Measurements from ENCODE around the gene TBL1X.

Gene TBL1X

DNA sequence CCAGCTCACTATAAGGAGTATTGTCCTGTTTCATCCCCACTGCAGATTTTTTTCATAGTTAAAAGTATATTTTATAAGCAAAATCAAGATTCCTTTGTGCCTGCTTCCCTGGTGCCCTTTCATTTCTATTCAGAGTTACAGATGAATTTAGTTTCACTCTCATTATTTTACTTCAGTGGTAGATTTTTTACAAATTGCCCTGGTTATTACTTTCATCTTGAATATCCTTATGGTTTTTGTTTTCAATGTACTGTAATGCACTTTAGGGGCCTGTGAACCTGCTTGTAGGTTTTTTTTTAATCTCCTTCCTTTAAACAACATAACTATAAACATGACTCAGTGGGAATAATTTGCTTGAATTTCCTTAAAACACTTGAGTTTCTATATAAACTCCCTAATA lies 174.0 kb downstream of the TBL1X start:
- no peak for DNase-seq

DNA sequence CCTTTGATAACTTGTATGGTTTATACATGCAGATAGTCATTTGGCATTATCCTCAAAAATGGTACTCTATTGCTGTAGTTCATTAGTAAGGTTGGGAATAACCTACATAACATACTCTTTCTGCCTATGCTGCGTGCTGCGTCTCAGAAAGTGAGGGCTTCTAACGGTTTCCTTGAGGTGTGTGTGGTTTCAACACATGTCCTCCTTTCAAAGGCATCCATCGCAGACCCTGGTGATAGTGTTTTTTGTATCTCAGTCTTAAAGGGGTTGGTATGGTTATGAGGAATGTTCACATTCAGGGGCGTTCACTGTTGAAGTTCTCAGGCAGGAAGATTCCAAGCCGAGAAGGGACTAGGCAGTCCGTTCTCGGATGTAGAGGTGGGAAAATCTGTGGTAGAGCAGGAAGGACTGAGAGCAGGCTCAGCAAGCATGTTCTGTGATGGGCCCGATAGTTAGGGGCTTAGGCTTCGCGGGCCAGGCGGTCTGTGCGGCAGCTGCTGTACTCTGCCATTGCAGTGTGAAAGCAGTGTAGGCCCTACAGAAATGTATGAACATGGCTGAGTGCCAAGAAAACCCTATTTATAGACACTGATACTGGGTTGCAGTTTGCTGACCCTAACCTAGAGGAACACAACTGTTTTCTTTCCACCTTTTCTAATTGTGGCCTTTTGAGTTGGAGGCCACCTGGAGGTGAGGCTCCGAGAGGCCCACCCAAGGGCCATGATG lies 177.6 kb downstream of the TBL1X start:
- no peak for DNase-seq

DNA sequence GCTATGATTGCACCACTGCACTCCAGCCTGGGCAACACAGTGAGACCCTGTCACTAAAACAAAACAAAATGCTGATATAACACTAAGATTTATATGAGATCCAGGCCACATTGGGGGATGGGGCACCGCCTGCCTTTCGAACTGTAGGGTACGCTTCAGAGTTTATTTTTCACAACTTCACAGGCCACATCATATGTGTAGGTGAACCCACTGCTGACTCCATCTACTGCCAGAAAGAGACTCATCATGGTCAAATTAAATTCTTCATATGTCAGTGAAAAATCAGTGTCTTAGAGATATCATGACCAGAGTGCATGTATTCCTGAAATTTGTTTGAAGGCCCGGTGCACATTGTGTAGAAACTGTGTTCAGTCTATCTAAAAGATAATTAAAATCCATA lies 178.9 kb downstream of the TBL1X start:
- DNase-seq = no peak

DNA sequence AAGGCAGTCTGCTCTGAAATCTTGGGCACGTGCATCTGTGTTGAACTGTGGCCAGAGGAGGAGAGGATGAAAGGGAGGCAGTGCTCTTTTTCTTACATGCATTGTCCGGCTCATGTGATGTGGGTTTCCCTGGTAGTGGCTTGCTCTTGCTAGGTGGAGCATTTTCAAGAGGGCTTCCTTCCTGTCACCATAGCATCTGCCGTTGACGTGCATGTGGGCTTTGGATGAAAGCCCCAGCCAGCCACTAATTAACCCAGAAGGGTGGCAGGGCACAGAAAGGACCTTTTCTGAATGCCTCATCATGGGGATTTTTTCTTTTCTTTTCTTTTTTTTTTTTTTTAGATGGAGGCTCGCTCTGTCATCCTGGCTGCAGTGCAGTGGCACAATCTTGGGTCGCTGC lies 179.5 kb downstream of the TBL1X start:
- no peak for DNase-seq

DNA sequence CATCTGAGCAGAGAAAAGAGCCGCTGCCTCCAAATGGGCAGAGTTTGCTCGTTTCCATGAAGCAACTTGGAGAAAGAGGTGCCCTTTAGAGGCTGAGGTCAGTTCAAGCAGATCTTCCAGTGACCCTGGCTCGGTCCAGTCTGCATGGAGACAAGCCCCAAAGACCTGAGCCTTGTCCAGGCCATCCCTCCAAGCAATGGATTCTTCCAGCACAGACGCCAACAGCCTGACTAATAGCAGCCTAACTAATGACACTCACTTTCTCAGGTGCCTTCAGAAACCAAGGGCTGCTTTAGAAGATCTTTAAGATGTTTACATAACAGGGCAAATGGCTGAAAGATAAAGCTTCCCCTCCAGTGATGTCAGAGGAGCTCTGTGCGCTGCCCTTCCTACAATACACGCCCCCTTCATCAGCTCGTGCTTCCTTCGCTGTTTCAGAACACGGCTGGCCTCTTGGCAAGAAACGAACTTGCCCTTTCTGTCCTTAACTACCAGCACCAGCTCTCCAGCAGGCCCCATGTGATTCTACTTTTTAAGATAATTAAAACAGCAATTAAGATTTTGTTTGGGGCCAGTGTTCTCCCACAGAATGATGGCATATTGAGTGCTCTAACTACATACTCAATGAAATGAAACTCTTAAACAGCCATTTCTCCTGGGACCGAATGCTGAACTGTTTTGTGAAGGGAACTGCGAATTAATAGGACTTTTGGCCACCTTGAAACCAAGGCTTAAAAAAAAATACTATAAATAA lies 181.8 kb downstream of the TBL1X start:
- no peak for DNase-seq

DNA sequence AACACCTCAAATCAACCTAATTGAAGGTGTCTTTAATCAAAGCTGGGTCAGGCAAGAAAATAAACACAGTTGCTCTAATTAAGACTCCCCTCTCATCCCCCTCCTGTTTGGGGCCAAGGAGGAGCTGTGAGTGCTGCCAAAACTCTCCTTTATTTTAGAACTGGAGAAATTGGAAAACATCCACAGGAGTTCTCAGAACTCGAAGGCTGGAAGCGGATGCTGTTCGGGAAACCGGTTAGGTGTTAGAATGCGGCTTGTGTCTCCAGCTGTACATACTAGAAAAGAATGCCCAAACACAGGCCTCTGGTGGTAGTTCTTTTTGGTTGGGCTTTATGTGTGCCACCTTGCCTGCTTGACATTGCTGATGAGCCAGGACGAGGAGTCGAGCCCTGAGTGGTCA lies 182.6 kb downstream of the TBL1X start:
- DNase-seq = no peak

DNA sequence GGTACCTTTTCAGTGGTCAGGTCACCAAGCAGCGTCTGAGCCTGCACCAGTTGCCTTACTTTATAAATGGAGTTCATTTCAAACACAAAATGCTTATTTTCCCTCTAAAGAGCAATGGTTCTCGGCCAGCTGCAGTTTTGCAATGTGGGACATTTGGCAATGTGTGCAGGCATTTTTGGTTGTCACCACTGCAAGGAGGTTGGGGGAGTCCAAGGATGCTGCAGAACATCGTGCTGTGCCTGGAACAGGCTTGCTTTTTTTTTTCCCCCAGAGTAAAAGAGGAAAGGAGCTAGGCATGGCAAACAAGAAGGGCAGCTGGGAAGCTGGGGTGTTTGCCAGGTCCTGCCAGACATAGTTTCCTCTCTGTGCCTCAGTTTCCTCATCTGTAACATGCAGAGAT lies 185.2 kb downstream of the TBL1X start:
- DNase-seq = no peak

DNA sequence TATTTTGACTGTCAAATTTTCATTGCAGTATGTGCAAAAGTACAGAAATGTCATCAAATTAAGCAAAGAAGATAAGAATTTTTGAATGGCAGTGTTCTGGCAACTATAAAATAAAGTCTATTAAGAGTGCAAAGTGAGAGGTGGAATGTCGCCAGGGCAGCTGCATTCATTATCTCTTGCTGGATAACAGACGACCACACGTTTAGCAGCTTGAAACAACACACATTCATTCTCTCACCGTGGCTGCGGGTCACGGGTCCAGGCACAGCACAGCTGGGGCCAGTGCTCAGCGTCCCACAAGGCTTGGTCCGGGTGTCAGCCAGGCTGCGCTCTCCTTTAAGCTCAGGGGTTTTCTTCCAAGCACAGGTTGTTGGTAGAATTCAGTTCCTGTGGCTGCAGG lies 186.9 kb downstream of the TBL1X start:
- DNase-seq = no peak

DNA sequence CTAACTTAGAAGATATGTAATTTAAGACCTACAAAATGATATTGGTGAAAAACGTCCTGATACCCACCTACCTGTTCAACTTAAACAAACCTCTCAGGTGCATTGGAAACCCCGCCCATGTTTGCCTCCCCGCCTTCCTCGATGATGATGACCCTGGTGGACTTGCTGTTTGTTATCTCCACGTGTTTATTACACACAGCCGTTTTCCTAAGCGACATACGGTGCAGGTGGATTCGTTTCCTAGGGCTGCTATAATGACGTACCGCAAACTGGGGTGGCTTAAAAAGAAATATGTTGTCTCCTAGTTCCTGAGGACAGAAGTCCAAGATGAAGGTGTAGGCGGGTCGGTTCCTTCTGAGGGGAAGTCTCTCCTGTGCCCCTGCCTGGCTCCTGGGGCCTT lies 190.1 kb downstream of the TBL1X start:
- no peak for DNase-seq

DNA sequence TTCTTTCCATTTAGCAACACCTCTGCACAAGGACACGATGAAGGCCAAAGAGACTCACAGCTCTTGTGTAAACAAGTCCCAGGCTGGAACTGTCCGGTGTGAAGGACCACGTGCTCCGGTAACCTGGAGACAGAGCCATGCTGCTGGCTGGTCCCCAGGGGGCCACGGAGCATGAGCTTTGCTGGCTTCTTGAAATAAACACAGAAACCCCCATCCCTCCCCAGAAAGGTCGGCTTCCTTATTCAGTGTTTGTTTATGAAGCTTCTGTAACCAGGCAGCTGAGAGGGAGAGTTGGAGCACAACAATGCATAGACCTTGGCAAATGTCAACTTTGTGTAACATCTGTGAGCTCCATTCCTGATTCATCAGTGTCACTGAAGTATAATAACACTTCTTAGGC lies 191.4 kb downstream of the TBL1X start:
- no peak for DNase-seq

DNA sequence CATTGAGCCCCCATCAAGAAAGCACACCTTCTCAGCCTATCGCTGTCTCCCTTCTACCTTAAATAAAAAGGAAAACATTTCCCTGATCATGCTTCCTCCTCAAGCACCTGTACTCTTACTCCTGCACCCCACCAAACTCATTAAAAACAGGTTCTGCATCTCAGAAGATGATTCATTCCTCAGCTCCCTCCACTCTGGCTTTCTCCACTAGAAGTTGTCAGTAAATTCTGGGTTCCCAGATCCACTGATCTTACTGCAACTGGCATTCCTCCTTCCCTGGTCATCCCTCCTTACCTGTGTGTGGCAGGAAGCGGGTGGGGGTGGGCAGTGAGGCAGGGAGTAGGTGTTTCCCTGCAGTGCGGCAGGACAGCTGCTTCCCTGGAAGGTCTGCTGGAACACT lies 192.0 kb downstream of the TBL1X start:
- DNase-seq = no peak

DNA sequence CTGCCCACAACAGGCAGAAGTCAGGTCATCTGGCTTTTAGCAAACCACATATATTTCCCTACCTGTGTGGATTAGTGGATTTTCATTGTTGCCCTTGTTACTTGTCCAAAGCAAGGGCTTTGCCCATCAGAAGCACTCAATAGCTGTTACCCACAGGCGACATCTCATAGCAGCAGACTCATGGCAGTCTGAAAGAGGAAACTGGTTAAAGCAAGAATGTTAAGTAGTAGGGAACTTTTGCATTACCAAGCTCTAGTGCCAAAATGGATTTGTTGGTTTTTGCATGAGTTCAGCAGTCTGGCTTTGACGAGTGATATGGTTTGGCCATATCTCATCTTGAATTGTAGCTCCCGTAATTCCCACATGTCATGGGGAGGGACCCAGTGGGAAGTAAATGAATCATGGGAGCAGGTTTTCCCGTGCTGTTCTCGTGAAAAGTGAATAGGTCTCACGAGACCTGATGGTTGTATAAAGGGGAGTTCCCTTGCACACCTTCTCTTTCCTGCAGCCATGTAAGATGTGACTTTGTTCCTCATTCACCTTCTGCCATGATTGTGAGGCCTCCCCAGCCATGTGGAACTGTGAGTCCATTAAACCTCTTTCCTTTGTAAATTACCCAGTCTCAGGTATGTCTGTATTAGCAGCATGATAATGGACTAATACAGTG lies 192.9 kb downstream of the TBL1X start:
- DNase-seq = no peak

DNA sequence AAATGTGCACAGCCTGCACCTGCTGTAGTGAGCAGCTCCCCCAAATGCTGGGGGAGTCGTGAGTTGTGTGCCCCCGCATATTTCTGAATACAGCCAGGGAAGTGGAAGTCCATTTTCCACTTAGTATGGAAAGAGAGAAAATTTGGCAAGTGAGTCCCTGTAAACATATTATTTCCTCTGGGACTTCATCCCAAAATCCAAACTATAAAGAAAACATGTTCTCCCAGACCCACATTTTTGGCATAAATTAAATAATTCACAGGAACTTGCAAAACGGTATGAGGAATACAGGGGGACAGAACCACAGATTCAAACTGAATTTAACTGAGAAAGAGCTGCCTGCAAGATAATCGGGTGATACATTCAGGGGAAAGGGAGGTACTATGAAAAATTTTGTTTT lies 193.6 kb downstream of the TBL1X start:
- DNase-seq = no peak

DNA sequence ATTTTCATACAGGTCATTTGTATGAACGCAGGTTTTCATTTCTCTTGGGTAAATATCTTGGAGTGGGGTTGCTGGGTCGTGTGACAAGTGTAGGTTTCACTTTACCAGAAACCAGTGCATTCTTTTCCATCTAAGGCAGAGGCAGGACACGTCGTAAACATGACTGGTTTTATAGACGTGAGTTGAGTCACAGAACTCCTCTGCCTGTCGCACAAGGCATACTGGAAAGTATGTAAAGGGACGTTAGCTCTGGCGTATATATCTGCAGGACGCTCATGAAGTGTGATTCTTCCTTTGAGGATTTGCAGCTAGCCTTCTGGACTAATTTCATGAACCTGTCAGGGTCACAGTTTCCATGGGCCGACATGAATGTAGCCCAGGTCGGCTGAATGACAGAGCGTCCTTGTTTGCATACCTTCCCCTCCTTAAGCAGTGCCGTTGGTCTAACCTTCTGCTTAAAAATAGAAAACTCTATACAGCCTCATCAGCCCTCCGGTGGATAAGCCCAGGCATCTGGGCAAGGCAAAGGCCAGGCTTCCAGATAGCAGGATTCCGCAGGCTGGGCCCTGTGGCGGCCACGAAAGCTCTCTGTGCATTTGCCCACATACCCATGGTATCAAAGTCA lies 194.8 kb downstream of the TBL1X start:
- DNase-seq = peak; percentile 46

DNA sequence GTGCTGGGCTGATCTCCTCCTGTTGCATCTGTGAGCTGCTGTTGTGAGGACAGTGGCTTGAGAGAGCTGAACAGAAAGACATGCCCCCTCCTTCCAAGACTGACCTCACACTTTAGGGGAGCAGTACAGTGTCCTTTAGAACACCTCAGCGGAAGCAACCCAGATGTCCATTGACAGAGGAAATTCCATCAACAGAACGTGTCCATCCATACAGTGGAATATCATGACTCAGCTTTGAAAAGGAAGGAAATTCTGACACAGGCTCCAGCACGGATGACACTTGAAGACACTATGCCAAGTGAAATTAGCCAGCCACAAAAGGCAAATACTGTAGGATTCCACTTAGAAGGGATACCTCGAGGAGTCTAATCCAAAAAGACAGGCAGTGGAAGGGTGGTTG lies 197.3 kb downstream of the TBL1X start:
- DNase-seq = peak; percentile 75

DNA sequence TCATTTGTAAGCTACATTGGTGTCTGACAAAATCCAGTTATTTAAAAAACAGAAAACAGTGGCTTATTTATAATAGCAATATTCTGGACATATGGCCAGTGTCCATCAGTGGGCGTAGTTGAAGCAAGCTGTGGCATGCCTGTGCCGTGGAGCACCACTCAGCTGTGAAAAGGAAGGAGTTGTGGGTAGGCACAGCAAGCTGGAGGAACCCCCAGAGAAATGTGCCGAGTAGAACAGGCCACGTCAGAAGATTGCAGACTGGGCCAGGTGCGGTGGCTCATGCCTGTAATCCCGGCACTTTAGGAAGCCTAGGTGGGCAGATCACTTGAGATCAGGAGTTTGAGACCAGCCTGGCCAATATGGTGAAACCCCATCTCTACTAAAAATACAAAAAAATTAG lies 198.4 kb downstream of the TBL1X start:
- DNase-seq = no peak

DNA sequence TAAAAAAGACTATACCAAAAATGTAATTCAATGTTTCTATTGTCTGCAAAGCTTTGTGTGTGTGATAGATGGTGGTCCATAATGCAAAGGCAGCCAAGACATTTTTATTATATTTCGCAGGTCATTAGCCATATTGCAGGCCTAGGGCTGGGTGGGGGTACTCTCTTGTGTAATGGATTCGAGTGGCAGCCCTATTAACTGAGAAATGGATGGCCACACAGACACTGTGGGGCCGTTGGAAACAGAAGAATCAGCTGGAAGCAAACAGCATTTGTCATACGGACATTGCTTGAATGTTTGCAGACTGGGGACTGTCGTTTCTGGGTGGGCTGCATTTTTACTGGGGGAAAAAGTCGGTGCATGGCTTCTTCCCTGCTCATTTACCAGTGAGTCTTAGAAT lies 199.4 kb downstream of the TBL1X start:
- no peak for DNase-seq

DNA sequence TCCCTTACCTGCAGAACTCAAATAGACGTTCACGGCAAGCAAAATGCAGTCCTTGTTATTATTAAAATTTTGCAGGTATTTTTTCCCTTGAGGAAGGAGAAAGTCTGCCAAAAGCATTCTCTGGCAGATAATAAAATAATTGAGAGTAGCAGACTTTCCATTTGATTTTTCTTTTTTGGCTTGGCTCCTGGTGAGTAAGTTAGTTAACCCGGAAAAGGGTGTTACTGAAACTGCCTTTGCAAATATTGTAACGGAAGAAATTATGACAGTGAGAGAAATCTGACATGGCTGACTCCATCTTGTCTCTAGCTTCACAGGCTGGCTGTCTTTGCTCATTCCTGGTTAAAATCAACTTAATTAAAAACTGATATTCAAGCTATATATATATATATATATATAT lies 200.3 kb downstream of the TBL1X start:
- no peak for DNase-seq

DNA sequence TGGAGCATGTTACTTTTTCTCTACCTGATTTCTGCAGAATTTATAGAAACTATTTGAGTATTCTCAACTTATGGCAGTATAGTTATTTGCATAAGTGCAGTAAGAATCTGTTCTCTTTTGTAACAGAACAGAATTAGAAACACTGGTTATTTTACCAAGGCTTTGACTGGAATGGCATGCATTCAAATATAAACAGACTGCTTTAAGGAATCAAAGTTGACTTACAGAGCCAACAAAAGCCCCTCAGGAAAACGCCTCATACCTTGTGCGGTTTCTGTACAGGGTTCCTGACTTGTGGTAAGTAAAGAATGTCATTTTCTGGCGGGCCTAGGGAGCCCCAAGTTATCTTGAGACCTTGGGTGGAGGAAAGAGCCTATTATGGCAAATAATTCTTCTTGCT lies 203.7 kb downstream of the TBL1X start:
- peak; percentile 69 for DNase-seq

DNA sequence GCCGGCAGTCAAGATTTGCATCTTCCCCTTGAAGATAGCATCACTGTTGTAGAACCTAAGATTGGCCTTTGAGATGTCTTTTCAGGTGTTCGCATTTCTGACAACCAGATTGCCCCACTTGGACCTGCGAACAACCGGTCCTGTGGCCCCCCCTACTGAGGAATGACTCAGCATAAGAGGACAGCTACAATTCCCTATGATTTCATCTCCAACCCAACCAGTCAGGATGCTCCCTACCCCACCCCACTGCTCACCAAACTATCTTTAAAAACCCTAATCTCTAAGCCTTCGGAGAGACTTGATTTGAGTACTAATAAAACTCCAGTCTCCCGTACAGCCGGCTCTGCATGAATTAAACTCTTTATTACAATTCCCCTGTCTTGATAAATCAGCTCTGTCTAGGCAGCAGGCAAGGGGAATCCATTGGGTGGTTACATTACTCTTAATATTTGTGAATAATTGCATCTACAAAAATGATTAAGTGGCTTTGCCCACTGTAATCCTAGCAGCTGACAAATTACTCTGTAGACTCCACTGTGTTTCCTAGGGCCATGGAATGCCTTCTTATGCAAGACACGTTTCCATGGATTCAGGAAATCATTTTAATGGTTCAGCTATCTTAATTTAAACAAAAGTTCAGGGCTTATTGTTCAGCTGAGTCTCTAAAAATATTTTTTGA lies 205.4 kb downstream of the TBL1X start:
- peak; percentile 50 for DNase-seq

DNA sequence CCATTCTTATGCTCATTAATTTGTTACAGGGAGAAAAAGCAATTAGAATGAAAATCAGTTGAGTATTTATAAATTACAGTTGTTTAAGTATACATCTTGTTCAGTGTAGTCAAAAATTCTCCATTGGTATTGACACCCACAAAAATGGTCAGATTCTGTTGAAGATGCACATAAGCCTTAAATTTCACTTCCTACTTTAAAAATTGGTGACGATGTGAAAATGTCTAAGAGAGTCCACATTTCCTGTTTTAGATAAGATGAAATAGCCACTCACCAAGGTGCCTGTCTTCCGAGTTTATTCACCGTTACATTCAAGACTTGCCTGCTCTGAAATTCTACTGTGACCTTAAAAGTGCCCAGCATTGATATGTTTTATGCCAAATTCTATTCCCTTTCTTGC lies 207.1 kb downstream of the TBL1X start:
- no peak for DNase-seq

DNA sequence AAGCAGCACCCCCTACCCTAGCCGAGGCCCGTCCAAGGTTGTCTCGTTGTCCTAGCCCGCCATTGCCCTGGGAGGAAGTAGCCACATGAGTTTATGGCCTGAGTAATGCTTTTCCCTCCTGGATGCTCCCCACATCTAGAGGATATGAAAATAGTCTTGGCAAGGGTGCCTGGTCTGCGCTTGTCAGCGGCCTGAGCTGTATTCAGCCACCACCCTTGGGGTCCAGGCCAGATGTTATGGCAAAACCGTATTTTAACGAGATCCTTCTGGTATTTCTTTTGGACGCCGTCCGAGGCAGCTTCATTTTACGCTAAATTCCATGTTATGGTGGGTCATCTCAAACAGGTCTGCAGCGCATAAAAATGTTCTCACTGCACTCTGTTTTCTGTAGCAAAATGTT lies 211.4 kb downstream of the TBL1X start:
- peak; percentile 51 for DNase-seq

DNA sequence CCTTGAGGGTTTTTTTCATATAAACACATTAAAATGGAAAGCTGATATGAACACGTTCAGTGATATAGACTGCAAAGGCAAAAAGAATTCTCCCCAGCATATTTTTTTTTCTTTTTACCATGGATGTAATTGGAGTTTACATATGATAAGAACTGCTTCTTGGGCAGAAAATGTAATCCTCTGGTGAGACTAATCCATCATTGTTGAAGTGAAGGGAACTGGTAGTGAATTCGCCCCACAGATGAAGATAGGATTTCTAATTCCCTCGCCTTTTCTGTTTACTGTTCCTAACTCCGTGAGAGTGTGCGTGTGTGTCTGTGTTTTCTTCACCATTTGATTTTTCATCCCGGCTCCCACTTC lies 211.9 kb downstream of the TBL1X start:
- DNase-seq = no peak
